OCI-LY7 (cell line): ENCODE results near the gene DAZAP1. TPM values are rescaled to one million over a fixed set of nuclear protein-coding genes. Genes with fewer than 3 reads are reported as not detected.

ENCODE experiments used
- Bru-seq: library from RNA; stranded (reverse); fragments of 400-500 nt; gene quantifications from one replicate; lab custom pipeline; 2021; lab: Mats Ljungman, UMichigan
- BruChase-seq, 2 experiments: library from RNA; stranded (reverse); fragments of 400-500 nt; gene quantifications; one replicate each; lab custom pipeline; 2021; lab: Mats Ljungman, UMichigan
- BruUV-seq: library from RNA; stranded (reverse); fragments of 400-500 nt; replicated peaks from 2 replicates; lab custom pipeline; 2021; lab: Mats Ljungman, UMichigan
- CTCF ChIA-PET: fragments of 300-600 bp; sonication (Branson Sonifier 250); formaldehyde crosslinking; loops from one replicate; lab custom pipeline; 2022; ENCODE audit warnings: antibody characterized with exemption; ENCODE audit not compliant: unreplicated experiment; lab: Charles Lee
- POLR2A ChIA-PET: fragments of 300-600 bp; sonication (Branson Sonifier 250); formaldehyde crosslinking; loops from one replicate; lab custom pipeline; 2022; ENCODE audit warnings: antibody characterized with exemption; lab: Charles Lee
- DNase-seq: peaks from one replicate; pipeline ENCODE4 v3.0.0-alpha.2; 2015; ENCODE audit warnings: low spot score
- H2AFZ ChIP-seq: fragments of 200-600 bp; sonication (generic), shearing (Covaris generic); 2 replicates; pipeline ENCODE4 v1.6.1; 2014; ENCODE audit warnings: mild to moderate bottlenecking, antibody characterized with exemption, low read length, moderate library complexity
- H3K27ac ChIP-seq: fragments of 200-600 bp; sonication (generic); 2 replicates; pipeline ENCODE4 v1.5.1; 2014; ENCODE audit warnings: mixed run types, low read depth, mild to moderate bottlenecking, moderate library complexity, low read length, inconsistent platforms; ENCODE audit not compliant: poor library complexity, severe bottlenecking
- H3K36me3 ChIP-seq: fragments of 200-600 bp; sonication (generic); 2 replicates; pipeline ENCODE4 v1.6.1; 2014; ENCODE audit warnings: mild to moderate bottlenecking, antibody characterized with exemption, low read length, moderate library complexity, mixed read lengths; ENCODE audit not compliant: insufficient read depth
- H3K4me1 ChIP-seq: fragments of 200-600 bp; sonication (generic); 2 replicates; pipeline ENCODE4 v1.5.1; 2014; ENCODE audit warnings: mild to moderate bottlenecking, low read length; ENCODE audit not compliant: insufficient read depth, poor library complexity, severe bottlenecking
- H3K4me2 ChIP-seq: fragments of 200-600 bp; sonication (generic); 2 replicates; pipeline ENCODE4 v1.6.1; 2014; ENCODE audit warnings: mild to moderate bottlenecking, low read length
- H3K4me3 ChIP-seq: fragments of 200-600 bp; sonication (generic); 2 replicates; pipeline ENCODE4 v1.5.1; 2014; ENCODE audit warnings: mild to moderate bottlenecking, low read depth, low read length; ENCODE audit not compliant: poor library complexity, severe bottlenecking
- H3K79me2 ChIP-seq: fragments of 200-600 bp; sonication (generic); 2 replicates; pipeline ENCODE4 v1.6.1; 2016; ENCODE audit warnings: low read depth, mild to moderate bottlenecking, low read length, moderate library complexity, mixed read lengths; ENCODE audit not compliant: insufficient read depth
- H3K9me2 ChIP-seq: fragments of 200-600 bp; sonication (generic); 2 replicates; pipeline ENCODE4 v1.6.1; 2016; ENCODE audit warnings: mild to moderate bottlenecking, low read length, mixed read lengths; ENCODE audit not compliant: insufficient read depth
- H3K9me3 ChIP-seq: fragments of 200-600 bp; sonication (generic); 2 replicates; pipeline ENCODE4 v1.6.1; 2014; ENCODE audit warnings: mild to moderate bottlenecking, mixed run types, low read length, mixed read lengths
- H4K20me1 ChIP-seq: fragments of 200-600 bp; sonication (generic); 2 replicates; pipeline ENCODE4 v1.6.1; 2014; ENCODE audit warnings: mild to moderate bottlenecking, antibody characterized with exemption, low read length, moderate library complexity, mixed read lengths; ENCODE audit not compliant: insufficient read depth
- CTCF ChIP-seq: fragments of 200-600 bp; sonication (generic); conservative IDR thresholded peaks from 2 replicates; pipeline ENCODE4 v1.5.1; 2014; ENCODE audit warnings: mild to moderate bottlenecking, antibody characterized with exemption, low read length, moderate library complexity, mixed read lengths
- EZH2phosphoT487 ChIP-seq: fragments of 200-600 bp; sonication (generic); IDR thresholded peaks from 2 replicates; pipeline ENCODE4 v1.6.1; 2018; ENCODE audit warnings: low read depth, borderline replicate concordance, mild to moderate bottlenecking, mixed run types, antibody characterized with exemption, low read length, moderate library complexity, mixed read lengths
- intact Hi-C: fragments of 100-400 bp; cut with micrococcal nuclease; formaldehyde crosslinking; loops from one replicate; pipeline ENCODE4 v1.10.0; 2022; ENCODE audit not compliant: unreplicated experiment
- long read RNA-seq: library from polyadenylated mRNA; stranded (forward); transcript quantifications from one replicate; pipeline ENCODE4 v2.0.0, GENCODE V29; 2022
- total RNA-seq, 2 experiments: library from RNA; depleted of rRNA in 1 of 2; stranded (reverse); fragments of >200 nt in 1 of 2; shearing (Covaris generic) in 1 of 2; gene quantifications; 2 replicates each; pipeline ENCODE4 v1.2.3, GENCODE V29; 2014 to 2022

The DAZAP1 gene
- total RNA-seq (2014; rRNA removed; shearing (Covaris generic)) (170 and 210 TPM in 2 replicates), total RNA-seq (2022) (373 and 383 TPM in 2 replicates), Bru-seq, nascent RNA (percentile 84 among the genes with signal in this experiment), BruChase-seq, experiment 1, labeled RNA remaining after a 6-hour chase (percentile 96 among the genes with signal in this experiment), BruChase-seq, experiment 2, labeled RNA remaining after a 2-hour chase (percentile 97 among the genes with signal in this experiment)
- long read RNA-seq, transcript DAZAP1-208 (1 exons, 3,642 nt): minor isoform, 43 of 344 reads
- long read RNA-seq, transcript DAZAP1-201 (12 exons, 2,160 nt): major isoform, 122 of 344 reads
- long read RNA-seq, transcript DAZAP1-211 (12 exons, 2,157 nt): minor isoform, 37 of 344 reads
- long read RNA-seq, transcript DAZAP1-205 (12 exons, 2,086 nt): minor isoform, 40 of 344 reads
- long read RNA-seq, partial matches to known transcripts: 48 of 344 reads
- long read RNA-seq, other reads (novel, unspliced or antisense): 45 of 344 reads

- Histone ChIP-seq H3K79me2 (peaks cover 50% of the 10 kb centered on the region), H3K27ac (peak within 1 kb of the TSS; percentile 87), H2AFZ (peak within 1 kb of the TSS; percentile 70; the same call in 1 of the 2 replicates), H3K4me1 (peaks cover 21% of the 10 kb centered on the region), H3K9me3 (no peaks in the 10 kb centered on the region), H3K36me3 (peaks cover 43% of the 10 kb centered on the region), H4K20me1 (peaks cover 27% of the 10 kb centered on the region), H3K4me3 (peak within 1 kb of the TSS; percentile 100), H3K9me2 (no peaks in the 10 kb centered on the region), H3K4me2 (peak within 1 kb of the TSS; percentile 99)
- no TSS peak for BruUV-seq
- no peak for TF ChIP-seq CTCF
- no peak for TF ChIP-seq EZH2phosphoT487
- no peak for DNase-seq
- intact Hi-C loops: loop anchor here (1.0 to 5.0 kb wide), 4 partner anchors 25 to 385 kb away; partner anchors contain the start of genes C19orf25, NDUFS7, RNU6-2 and RPS15
- ChIA-PET CTCF (no interaction called here), POLR2A (no interaction called here)
Observed at GRCh38 chr19:1407528-1408299, at the start of gene DAZAP1. DAZAP1 (plus strand) TSS chr19:1407586; CDS start chr19:1407774, 188 bp downstream.

GRCh38 chr19:1360126-1360817, 47.1 kb upstream of the DAZAP1 start:
- ChIA-PET CTCF (no interaction called here), POLR2A (no interaction called here)
- no peak for TF ChIP-seq CTCF
- TF ChIP-seq EZH2phosphoT487: no peak
- no peaks in the 10 kb centered on the region for H4K20me1 ChIP-seq
- H3K9me3 ChIP-seq: no peaks in the 10 kb centered on the region
- H2AFZ ChIP-seq: no peak overlapping the region
- H3K4me3 ChIP-seq: no peak overlapping the region
- H3K4me2 ChIP-seq: no peak overlapping the region
- peaks cover 84% of the 10 kb centered on the region for H3K36me3 ChIP-seq
- H3K4me1 ChIP-seq: peaks cover 14% of the 10 kb centered on the region
- intact Hi-C loops: no loop called here
- DNase-seq: no peak
- H3K27ac ChIP-seq: no peak overlapping the region
- H3K79me2 ChIP-seq: peaks cover 13% of the 10 kb centered on the region; the same call in 1 of the 2 replicates
- H3K9me2 ChIP-seq: no peaks in the 10 kb centered on the region
- BruUV-seq: no TSS peak
